ENCODE results near the gene RAMP1.
"Not testable (repeated sequence)": the region's sequence is repeated elsewhere in the genome, so short reads cannot be mapped to it uniquely, and the experiment has no call there.

The RAMP1 gene

DNA sequence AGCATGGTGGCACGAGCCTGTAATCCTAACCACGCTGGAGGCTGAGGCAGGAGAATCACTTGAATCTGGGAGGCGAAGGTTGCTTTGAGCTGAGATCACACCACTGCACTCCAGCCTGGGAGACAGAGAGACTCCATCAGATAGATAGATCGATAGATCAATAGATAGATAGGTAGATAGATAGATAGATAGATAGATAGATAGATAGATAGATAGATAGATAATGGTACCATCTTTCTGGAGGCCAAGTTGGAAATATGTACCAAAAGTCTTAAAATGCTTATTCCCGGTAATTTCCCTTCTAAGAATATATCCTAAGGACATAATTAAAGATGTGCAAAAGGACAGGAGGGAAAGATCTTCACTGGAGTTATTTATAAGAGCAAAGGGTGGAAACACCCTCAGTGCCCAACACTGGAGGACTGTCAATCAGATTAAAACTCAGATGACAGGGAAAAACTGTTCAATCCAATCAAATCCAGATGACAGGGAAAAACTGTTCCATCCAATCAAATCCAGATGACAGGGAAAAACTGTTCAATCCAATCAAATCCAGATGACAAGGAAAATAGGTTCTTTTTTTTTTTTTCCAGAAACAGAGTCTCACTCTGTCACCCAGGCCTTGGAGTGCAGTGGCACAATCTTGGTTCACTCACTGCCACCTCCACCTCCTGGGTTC, 58.4 kb downstream of the RAMP1 start:
- DNase-seq (ENCODE audit: low spot score): no peak

DNA sequence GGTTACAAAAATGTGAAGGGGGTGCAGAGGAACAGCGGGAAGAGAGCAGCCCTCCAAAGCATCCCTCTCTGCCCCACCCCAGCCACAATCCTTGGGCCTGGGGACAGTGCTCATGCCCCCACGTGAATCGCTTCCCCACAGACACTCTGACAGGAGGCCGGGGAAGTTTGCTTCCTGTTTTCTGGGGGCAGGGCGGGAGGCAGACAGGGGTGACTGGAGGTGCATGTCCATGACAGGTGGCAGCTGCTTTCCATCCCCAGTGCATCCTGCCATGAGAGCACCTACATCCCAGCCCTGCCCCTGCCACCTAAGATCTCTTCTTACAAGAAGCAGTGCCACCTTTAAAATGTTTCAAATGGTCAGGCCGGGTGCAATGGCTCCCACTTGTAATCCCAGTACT, 60.2 kb downstream of the RAMP1 start:
- DNase-seq (ENCODE audit: low spot score): no peak

DNA sequence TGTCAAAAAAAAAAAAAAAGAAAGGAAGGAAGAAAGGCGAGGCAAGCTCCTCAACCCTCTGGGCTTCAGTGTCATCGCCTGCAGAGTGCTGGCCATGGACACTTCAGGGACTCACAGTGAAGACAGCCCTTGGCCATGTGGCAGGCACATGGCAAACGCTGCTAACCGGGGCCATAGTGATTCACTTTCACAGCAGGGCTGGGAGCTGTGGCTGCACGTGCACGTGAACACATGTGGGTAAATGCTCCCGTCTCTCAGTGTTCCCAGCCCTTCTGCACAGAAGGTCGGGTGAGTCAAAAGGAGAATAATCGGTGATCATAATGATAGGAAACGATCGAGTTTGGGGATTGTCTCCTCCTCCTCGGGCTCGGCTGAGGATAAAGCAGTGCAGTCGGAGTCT, 61.2 kb downstream of the RAMP1 start:
- DNase-seq (ENCODE audit: low spot score): no peak

DNA sequence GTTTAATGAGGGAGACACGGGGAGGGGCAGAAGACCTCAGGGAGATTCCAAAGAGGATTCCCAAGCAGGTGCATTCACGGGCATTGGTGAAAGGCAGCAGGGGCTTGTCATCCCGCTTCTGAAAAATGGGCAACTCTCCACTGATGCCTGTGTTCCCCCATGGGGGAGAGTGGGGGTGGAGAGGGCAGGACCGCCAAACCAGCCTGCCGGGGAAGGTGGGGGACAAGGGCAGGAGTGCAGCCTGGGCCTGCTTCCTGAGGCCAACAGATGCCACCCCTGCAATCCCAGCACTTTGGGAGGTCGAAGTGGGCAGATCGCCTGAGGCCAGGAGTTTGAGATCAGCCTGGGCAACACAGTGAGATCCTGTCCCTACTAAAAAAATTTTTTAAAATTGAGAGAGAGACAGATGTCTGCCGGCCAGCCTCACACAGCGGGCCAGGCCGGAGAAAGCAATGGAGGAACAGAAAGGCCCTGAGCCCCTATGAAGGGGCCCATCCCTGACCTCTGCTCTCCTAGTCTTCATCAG, 62.6 kb downstream of the RAMP1 start:
- DNase-seq (ENCODE audit: low spot score): no peak

DNA sequence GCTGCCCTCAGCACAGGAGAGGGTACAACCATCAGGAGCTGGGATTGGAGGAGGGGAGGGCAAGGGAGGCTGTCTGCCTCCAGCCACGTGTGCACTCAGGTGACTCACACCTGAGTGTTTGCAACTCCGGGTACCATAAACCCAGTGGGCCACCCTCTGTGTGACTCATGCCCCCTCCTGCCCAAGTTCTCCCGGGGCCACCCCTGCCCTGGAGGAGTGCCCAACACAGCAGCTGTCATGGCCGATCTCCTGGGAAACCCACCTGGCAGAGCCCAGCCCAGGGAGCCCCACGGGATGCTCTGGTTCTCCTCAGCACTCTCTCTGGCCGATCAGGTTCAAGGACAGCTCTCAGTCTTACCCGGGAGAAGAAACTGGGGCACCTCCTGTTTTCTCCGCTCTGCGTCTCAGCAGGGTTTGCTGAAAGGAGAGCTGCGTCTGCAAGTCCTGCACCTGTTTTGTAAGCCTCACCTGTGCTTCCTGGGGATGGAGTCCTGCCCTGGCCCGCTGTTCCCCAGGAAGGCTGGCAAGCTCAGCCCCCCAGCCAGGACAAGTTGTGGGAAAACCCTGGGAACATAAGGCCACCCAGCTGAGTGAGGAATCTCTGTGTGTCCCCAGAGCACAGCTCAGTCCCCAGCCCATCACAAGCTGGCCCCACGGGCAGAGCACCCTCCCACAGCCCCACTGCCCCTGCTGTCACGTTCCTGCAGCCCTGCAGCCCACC, 63.4 kb downstream of the RAMP1 start:
- no peak for DNase-seq (ENCODE audit: low spot score)

DNA sequence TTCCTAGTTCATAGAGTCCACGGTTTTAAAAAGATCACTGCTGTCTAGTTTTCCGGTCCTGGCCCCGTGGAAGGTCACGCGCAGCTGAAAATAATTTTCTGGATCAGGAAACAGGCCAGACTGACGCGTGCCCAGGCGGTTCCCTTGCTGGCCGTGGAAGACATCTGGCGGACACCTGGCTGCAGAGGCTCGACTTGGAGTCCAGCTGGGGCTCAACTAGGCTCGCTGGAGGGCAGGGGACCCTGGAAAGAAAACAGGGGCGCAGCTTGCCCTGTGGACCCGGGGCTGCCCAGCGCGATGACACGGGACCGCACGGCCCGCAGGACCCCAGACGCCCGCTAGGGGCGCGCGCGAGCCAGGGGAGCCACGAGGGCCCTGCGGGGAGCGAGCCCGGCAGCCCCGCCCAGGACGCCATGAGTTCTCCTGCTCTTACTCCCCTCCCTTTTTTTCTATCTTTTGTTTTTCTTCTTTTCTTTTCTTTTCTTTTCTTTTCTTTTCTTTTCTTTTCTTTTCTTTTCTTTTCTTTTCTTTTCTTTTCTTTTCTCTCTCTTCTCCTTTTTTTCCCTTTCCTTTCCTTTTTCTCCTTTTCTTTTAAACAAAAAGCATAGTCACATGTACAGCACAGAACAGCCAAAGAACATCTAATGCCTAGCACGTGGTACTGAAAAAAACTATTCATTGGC, 64.2 kb downstream of the RAMP1 start:
- peak; percentile 75 for DNase-seq (ENCODE audit: low spot score)

DNA sequence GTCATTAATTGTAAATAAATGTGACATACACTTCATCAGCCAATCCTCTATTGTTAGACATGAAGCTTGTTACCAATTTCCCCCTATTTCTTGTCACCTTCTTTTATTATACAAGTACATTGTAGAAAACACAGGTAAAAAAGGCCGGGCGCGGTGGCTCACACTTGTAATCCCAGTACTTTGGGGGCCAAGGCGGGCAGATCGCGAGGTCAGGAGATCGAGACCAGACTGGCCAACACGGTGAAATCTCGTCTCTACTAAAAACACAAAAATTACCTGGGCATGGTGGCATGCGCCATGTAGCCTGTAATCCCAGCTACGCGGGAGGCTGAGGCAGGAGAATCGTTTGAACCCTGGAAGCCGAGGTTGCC, 64.7 kb downstream of the RAMP1 start:
- DNase-seq (ENCODE audit: low spot score): no peak

DNA sequence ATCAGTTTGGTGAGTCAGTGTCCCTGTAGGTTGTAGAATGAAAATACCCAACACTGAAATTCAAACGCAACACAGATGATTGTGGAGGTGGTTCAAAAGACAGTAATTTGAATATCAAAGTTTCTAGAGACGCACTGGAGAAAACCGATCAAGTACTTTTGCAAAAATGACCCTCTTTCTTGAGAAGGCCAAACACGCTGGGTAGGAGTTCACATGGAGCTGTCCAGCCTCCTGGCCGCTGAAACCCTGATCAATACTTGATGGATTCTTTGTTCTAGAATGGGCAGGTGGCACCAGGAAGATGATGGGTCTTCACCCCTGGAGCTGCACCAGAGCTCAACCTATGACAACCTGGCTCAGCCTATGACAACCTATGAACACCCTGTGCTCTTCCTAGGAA, 67.7 kb downstream of the RAMP1 start:
- DNase-seq (ENCODE audit: low spot score): no peak

DNA sequence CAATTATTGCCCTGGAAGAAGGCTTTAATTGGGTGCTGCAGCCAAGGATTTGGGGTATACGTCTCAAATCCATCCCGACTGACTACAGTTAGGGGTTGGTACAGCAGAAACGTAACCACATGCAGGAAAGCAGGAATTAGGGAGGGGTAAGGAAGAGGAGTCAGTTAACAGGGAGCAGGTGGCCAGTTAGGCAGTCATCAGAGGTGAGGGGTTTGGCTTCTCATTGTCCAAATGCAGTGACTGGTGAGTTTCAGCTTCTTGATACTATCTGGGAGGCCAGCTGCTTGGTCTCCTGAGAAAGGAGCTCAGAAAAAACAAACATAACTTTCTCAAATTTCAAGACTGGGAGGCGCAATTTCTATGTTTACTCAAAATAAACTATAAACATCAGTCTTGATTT, 68.6 kb downstream of the RAMP1 start:
- no peak for DNase-seq (ENCODE audit: low spot score)

DNA sequence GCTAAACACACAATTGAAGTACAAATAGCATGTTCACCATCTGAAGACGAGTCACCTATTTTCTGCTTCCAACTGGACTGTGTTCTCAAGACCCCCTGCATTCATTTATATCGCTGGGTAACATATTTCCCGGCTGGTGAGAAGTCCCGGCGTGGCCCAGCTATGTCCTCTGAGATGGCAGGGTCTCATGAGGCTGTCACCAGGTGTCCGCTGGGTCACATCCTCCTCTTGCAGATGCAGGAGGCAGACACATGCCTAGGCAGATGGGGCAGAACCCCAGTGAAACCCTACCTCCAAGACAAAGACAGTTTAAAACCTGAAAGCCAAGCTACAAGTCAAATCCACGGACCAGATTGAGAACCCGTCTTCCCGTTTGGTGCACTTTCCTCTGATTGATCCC, 70.6 kb downstream of the RAMP1 start:
- no peak for DNase-seq (ENCODE audit: low spot score)

DNA sequence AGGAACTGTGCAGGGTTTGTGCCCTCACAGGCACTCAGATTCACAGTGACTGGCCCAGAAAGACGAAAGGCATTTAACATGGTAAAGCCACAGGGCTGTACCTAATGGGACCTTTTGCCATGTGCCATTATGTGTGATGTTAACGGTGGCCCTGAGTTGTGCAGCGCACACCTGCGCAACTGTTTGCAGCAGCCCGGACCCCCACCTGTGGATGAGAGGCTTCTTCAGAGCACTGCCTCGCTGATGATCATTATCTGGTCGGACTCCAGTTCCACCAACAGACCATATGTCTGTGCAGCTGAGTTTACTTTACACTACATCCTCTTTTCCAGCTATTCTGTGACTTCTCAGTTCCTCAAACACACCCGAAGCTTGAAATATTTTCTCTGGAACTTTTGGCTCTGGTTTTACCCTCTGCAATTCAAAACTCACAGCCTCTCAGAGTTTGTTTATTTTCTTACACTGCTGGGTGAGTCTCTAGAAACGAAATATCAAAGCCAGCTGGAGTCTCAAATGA, 71.8 kb downstream of the RAMP1 start:
- DNase-seq (ENCODE audit: low spot score): no peak

DNA sequence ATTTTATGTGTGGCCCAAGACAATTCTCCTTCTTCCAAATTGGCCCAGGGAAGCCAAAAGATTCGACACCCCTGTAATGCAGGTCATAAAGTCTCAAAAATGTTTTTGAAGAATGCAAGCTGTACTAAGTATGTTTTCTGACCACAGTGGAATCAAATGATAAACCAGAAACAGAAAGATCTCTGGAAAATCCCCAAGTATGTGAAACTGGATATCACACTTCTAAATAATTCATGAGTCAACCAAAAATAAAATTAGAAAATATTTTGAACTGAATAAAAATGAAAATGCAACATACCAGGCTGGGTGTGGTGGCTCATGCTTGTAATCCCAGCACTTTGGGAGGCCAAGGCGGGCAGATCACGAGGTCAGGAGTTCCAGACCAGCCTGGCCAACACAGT, 73.3 kb downstream of the RAMP1 start:
- no peak for DNase-seq (ENCODE audit: low spot score)

DNA sequence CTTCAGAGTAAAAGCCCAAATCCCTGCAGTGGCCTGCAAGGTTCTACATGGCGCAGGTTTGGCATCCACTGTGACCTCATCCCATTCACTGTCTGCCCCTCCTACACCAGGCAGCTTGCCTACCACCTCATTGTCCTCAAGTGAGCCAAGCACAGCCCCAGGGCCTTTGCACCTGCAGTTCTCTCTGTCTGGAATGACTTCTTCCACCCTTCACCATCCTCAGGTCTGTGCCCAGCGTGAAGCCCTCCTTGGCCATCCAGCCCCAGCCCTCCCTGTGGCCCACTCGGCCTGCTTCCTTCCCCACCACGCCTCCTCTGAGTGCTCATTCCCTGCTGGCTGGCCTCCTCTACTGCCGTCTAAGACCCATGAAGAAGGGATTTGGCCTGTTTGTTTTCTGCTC, 74.8 kb downstream of the RAMP1 start:
- no peak for DNase-seq (ENCODE audit: low spot score)

DNA sequence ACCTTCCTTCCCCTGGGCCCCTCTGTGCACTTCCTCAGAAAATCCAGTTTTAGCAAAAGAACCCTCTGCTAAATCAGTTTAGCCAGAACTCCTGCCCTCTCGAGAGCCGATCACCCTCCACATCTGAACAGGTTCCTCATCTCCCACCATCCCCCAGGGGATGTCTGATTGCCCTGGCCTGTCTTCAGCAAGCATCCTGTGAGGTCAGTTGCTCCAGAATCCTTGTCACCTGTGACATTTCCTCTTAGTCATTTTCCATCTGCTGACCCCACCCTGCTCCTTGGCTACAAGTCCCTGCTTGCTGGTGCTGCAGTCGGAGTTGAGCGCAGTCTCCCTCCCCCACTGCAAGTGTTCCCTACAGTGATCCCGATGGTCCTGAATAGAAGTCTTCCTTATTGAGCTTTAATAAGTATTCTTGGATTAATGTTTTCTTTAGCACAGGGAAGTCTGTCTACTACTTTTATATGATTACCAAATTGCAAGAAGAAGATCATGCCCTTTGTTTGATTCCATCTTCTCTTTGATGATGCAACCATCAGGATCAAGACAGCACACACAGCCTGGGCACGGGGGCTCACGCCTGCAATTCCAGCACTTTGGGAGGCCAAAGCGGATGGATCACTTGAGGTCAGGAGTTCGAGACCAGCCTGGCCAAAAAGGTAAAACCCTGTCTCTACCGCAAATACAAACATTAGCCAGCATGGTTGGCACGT, 76.5 kb downstream of the RAMP1 start:
- DNase-seq (ENCODE audit: low spot score): no peak

DNA sequence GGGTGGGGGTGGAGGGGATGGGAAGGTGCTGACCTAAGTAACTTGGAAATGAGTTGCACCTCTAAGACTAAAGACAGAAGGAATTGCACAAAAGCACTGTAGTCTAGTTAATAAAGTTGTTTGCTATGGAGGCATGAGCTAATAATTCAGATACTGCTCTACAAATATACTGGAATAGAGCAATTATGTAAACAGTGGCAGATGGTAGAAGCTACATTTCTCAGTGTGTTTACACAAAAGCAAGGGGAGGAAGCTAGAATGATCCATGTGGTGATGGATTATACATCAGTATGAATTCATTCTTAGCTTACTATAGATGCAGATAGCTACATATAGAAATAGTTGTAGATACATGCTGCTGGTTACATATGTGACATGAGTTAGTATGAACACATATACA, 79.8 kb downstream of the RAMP1 start:
- no peak for DNase-seq (ENCODE audit: low spot score)

DNA sequence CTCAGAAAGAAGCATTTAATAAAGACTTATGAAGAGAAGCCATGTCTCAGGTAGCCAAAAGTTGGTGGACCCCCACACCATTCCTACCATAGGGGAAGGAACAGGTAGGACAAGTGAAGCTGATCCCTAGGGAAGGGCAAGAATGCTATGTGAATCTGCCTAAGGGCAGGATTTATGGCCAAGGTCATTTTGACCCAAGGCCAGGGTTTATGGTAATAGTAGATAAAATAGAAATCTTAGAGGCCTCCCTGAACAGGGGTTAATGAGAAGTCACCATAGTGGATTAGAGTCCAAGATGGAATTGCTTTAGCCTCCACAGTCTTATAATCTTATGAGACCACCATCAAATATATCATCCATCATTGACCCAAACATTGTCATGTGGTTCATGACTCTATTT, 81.4 kb downstream of the RAMP1 start:
- DNase-seq (ENCODE audit: low spot score): no peak

DNA sequence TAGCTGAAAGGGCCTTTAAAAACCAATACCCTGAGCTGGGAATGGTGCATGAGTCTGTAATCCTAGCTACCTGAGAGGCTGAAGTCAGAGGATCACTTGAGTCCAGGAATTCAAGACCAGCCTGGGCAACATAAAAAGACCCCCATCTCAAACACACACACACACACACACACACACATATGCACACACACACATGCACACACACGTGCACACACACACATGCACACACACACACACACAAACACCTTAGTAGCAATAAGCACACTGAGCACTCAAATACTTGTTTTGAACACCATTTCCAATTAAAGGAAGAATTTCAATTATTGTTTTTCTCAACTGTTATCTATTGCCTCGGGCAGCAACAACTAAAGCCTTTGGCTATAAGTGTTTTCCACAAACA, 81.8 kb downstream of the RAMP1 start:
- no peak for DNase-seq (ENCODE audit: low spot score)

DNA sequence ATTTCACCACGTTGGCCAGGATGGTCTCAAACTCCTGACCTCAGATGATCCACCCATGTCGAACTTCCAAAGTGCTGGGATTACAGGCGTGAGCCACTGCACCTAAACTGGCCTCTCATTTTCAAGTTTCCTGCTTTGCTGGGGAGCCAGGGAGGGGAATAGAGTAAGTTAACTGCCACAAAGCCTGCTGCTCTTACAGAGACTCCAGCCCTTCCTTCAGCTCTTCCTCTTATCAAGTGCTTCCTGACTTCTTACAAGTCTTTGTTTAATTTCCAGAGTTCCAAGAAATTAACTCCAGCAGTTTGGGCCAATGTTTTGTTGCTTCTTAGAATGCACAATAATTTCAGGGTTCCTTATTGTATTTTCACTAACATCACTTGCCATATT, 83.1 kb downstream of the RAMP1 start:
- no peak for DNase-seq (ENCODE audit: low spot score)

DNA sequence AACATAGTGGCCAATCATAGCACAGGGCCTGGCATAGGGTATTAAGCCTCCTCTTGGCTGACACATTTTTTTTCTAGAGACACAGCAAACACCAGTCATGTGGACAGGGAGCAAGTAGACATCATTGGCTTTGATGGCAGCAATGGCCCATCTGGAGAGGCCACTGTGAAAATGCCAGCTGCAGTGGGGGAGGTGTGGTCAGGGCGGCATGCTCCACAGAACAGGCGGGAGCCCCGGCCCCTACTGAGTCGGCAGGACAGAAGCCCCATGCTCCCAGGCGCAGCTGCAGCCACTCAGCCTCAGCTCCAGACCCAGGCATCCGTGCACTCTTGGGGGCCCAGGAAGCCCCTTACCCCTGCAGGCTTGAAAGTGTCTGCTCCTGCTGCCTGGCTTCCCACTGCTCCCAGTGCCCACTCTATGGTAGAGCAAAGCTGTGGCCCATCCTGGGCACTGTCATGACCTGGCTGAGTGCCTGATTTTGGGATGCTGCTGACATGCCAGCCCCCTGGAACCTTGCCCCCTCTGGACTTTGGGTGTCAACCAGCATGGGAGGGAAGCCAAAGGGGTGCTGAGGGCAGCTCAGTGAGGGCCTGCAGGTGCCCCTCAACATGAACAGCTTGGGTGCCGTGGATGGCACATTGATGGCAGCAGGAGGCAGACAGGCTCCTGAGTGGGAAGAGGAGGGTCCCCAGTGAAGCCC, 84.1 kb downstream of the RAMP1 start:
- no peak for DNase-seq (ENCODE audit: low spot score)

DNA sequence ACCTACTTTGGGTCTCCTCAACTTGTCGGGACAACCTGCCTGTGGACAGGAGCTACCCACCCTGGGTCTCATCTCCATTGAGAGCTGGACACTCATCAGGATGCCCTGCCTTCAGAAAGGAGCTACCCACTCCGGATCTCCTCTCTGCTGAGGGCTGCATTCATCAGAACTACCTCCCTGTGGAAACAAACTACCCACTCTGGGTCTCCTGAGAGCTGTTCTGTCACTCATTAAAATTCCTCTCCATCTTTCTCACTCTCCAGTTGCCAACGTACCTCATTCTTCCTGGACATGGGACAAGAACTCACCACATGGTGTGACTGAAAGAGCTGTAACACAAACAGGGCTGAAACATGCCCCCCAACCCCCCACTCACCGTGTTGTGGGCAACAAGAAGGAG, 84.9 kb downstream of the RAMP1 start:
- DNase-seq (ENCODE audit: low spot score): no peak

DNA sequence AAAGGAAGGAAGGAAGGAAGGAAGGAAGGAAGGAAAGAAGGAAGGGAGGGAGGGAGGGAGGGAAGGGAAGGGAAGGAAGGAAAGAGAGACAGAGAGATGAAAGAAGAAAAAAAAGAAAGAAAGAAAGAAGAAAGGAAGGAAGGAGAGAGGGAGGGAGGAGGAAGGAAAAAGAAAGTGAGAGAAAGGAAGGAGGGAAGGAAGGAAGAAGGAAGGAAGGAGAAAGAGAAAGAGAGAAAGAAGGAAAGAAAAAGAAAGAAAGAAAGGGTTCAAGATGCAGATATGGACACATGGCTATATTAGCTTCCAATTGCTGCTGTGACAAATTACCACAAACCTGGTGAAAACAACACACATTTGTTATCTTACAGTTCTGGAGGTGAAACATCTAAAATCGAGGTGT, 87.0 kb downstream of the RAMP1 start:
- DNase-seq (ENCODE audit: low spot score): no peak

DNA sequence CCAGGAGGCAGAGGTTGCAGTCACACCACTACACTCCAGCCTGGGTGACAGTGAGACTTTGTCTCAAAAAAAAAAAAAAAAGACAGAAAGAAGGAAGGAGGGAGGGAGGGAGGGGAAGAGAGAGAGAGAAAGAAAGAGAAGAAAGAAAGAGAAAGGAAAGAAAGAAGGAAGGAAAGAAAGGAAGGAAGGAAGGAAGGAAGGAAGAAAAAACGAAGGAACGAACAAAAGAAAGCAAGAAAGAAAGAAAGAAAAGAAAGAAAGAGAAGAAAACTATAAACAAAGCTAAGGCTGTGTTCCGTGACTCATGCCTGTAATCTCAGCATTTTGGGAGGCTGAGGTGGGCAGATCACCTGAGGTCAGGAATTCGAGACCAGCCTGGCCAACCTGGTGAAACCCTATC, 91.9 kb downstream of the RAMP1 start:
- DNase-seq (ENCODE audit: low spot score): not testable (repeated sequence)
